SK-N-MC (cell line): ENCODE data around the gene ITGAV.

ENCODE experiments used
- EZH2 ChIP-seq: fragments of 200-600 bp; sonication (generic); IDR thresholded peaks from one replicate; pipeline ENCODE4 v1.6.1; 2017; ENCODE audit warnings: antibody characterized with exemption
- POLR2AphosphoS5 ChIP-seq: IDR thresholded peaks from 2 replicates; pipeline ENCODE4 v1.6.1; 2012; ENCODE audit warnings: mild to moderate bottlenecking, low read depth, low read length, borderline replicate concordance

DNA sequence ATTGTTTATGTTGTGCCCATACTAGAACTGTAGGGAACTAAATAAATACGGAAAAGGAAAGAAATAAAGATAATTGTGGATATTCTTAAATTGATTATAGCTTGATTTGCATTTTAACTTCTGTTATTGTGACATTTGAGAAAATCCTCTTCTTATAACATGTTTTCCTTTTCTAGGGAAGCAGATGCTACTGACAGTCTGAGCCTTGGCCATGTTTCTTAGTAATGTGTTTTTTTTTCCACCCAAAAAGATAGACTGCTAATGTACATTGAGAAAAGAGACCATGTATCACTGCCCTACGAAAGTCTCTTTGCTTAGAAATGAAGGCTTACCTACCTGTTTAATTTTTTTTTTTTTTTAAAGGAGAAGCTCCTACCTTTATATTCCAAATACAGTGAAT is 22.2 kb downstream of the ITGAV start:
- TF ChIP-seq EZH2 (no peak), POLR2AphosphoS5 (no peak)
